CD8-positive, alpha-beta memory T cell (primary cell): Measurements from ENCODE around the gene TMEM239. TPM values are rescaled to one million over a fixed set of nuclear protein-coding genes. Genes with fewer than 3 reads are reported as not detected.
A peak's percentile ranks its signal among the peaks of the same experiment; 100 is the strongest.

Experiments
- CTCF ChIA-PET: fragments of 350-600 bp; sonication (Branson Sonifier 250); formaldehyde crosslinking; loops from one replicate; lab custom pipeline; 2021; ENCODE audit warnings: antibody characterized with exemption; lab: Charles Lee
- POLR2A ChIA-PET: fragments of 350-600 bp; sonication (Branson Sonifier 250); formaldehyde crosslinking; loops from one replicate; lab custom pipeline; 2021; ENCODE audit warnings: antibody characterized with exemption; lab: Charles Lee
- DNase-seq, 5 donors: peaks; one replicate each; pipeline versions ENCODE4 v3.0.0 to v3.0.0-alpha.2; 2020 to 2022; ENCODE audit warnings: mixed read lengths in 1 of 5
- H3K27ac ChIP-seq: one replicate; pipeline ENCODE4 v1.7.0; 2013; ENCODE audit warnings: low read depth, mild to moderate bottlenecking, low read length, moderate library complexity
- H3K27me3 ChIP-seq: 2 replicates; pipeline ENCODE4 v1.7.0; 2013; ENCODE audit warnings: low read length, mild to moderate bottlenecking; ENCODE audit not compliant: insufficient read depth, poor library complexity, severe bottlenecking
- H3K36me3 ChIP-seq: 2 replicates; pipeline ENCODE4 v1.7.0; 2013; ENCODE audit warnings: mild to moderate bottlenecking, low read length, moderate library complexity; ENCODE audit not compliant: insufficient read depth
- H3K4me1 ChIP-seq: 2 replicates; pipeline ENCODE4 v1.7.0; 2013; ENCODE audit warnings: mild to moderate bottlenecking, low read length, moderate library complexity; ENCODE audit not compliant: insufficient read depth
- H3K4me3 ChIP-seq: 2 replicates; pipeline ENCODE4 v1.7.0; 2013; ENCODE audit warnings: mild to moderate bottlenecking, low read length
- H3K9me3 ChIP-seq: 2 replicates; pipeline ENCODE4 v1.7.0; 2013; ENCODE audit warnings: mild to moderate bottlenecking, low read length
- H3K27ac Mint-ChIP-seq, 8 donors: one replicate each; pipeline ENCODE4 v1.8.0; 2020 to 2021; ENCODE audit warnings: mixed read lengths in 8 of 8, mild to moderate bottlenecking in 6 of 8, inconsistent platforms in 3 of 8, moderate library complexity in 3 of 8
- H3K27me3 Mint-ChIP-seq, 2 donors: one replicate each; pipeline ENCODE4 v1.8.0; 2020 to 2021; ENCODE audit warnings: mixed read lengths in 2 of 2, mild to moderate bottlenecking in 1 of 2, moderate library complexity in 1 of 2
- H3K36me3 Mint-ChIP-seq, 3 donors: one replicate each; pipeline ENCODE4 v1.8.0; 2020 to 2021; ENCODE audit warnings: mixed read lengths in 3 of 3, inconsistent platforms in 1 of 3, mild to moderate bottlenecking in 1 of 3
- H3K4me1 Mint-ChIP-seq, 3 donors: one replicate each; pipeline ENCODE4 v1.8.0; 2020 to 2021; ENCODE audit warnings: mixed read lengths in 3 of 3, inconsistent platforms in 1 of 3, mild to moderate bottlenecking in 1 of 3
- H3K4me3 Mint-ChIP-seq, 7 donors: one replicate each; pipeline ENCODE4 v1.8.0; 2020 to 2021; ENCODE audit warnings: mixed read lengths in 7 of 7, mild to moderate bottlenecking in 6 of 7, moderate library complexity in 4 of 7, inconsistent platforms in 2 of 7
- H3K9me3 Mint-ChIP-seq, 5 donors: one replicate each; pipeline ENCODE4 v1.8.0; 2020 to 2022; ENCODE audit warnings: mixed read lengths in 5 of 5, mild to moderate bottlenecking in 3 of 5, moderate library complexity in 2 of 5, inconsistent platforms in 1 of 5
- polyA plus RNA-seq: library from polyadenylated mRNA; unstranded; fragments of 300-500 nt; fragmentation: Illumina TruSeq; gene quantifications from one replicate; pipeline ENCODE4 v1.2.3, GENCODE V29; 2021
- total RNA-seq, 2 experiments: library from RNA; stranded (reverse); gene quantifications; one replicate each; pipeline ENCODE4 v1.2.3, GENCODE V29; 2021

Gene TMEM239
- total and polyA plus RNA-seq, 3 experiments from 2014 or later: not detected

- no peak for DNase-seq
- Histone ChIP-seq H3K27me3 (no peaks in the 10 kb centered on the region), H3K36me3 (no peaks in the 10 kb centered on the region), H3K4me3 (no peak overlapping the region), H3K4me1 (no peaks in the 10 kb centered on the region), H3K27ac (no peak overlapping the region), H3K9me3 (no peaks in the 10 kb centered on the region)
- Mint-ChIP-seq H3K4me3 (no peak overlapping the region), H3K27ac (no peak overlapping the region), H3K4me1 (no peaks in the 10 kb centered on the region), H3K9me3 (peaks cover 0 to 7% (median 0%) of the 10 kb centered on the region in 5 donors), H3K36me3 (peaks cover 0 to 8% (median 0%) of the 10 kb centered on the region in 3 donors), H3K27me3 (peaks cover 30 to 46% of the 10 kb centered on the region in 2 donors)
- CTCF ChIA-PET: interaction anchor here (1.0 kb wide), 1 partner anchor 26 kb away, joined by 3 read pairs; no protein-coding TSS in a partner anchor
- POLR2A ChIA-PET: no interaction called here
These were observed 37.4 kb upstream of the TMEM239 start for GRCh38 chr20:2778602-2779321.

GRCh38 chr20:2780948-2781347 is 35.2 kb upstream of the TMEM239 start:
- Histone ChIP-seq H3K27ac (no peak overlapping the region), H3K27me3 (no peaks in the 10 kb centered on the region), H3K36me3 (no peaks in the 10 kb centered on the region), H3K4me3 (no peak overlapping the region), H3K9me3 (no peaks in the 10 kb centered on the region), H3K4me1 (no peaks in the 10 kb centered on the region)
- no peaks in the 10 kb centered on the region for H3K4me1 Mint-ChIP-seq
- ChIA-PET POLR2A (no interaction called here), CTCF (no interaction called here)
- H3K4me3 Mint-ChIP-seq: no peak overlapping the region
- H3K27ac Mint-ChIP-seq: no peak overlapping the region
- H3K9me3 Mint-ChIP-seq: peaks cover 0 to 5% (median 0%) of the 10 kb centered on the region in 5 donors
- H3K36me3 Mint-ChIP-seq: no peaks in the 10 kb centered on the region
- peaks cover 30 to 49% of the 10 kb centered on the region in 2 donors for H3K27me3 Mint-ChIP-seq
- no peak for DNase-seq

GRCh38 chr20:2783908-2784566 is 32.1 kb upstream of the TMEM239 start:
- no peaks in the 10 kb centered on the region for H3K36me3 Mint-ChIP-seq
- Histone ChIP-seq H3K27me3 (no peaks in the 10 kb centered on the region), H3K4me1 (no peaks in the 10 kb centered on the region), H3K9me3 (no peaks in the 10 kb centered on the region), H3K4me3 (no peak overlapping the region), H3K27ac (no peak overlapping the region), H3K36me3 (no peaks in the 10 kb centered on the region)
- no peaks in the 10 kb centered on the region for H3K9me3 Mint-ChIP-seq
- H3K27ac Mint-ChIP-seq: no peak overlapping the region
- CTCF ChIA-PET: no interaction called here
- peaks cover 28 to 45% of the 10 kb centered on the region in 2 donors for H3K27me3 Mint-ChIP-seq
- POLR2A ChIA-PET: no interaction called here
- H3K4me3 Mint-ChIP-seq: no peak overlapping the region
- no peaks in the 10 kb centered on the region for H3K4me1 Mint-ChIP-seq
- DNase-seq: no peak

- Mint-ChIP-seq H3K27me3 (peaks cover 23 to 77% of the 10 kb centered on the region in 2 donors), H3K4me3 (no peak overlapping the region), H3K27ac (no peak overlapping the region), H3K4me1 (no peaks in the 10 kb centered on the region), H3K9me3 (no peaks in the 10 kb centered on the region), H3K36me3 (no peaks in the 10 kb centered on the region)
- no peak overlapping the region for H3K27ac ChIP-seq
- no peaks in the 10 kb centered on the region for H3K36me3 ChIP-seq
- no peak overlapping the region for H3K4me3 ChIP-seq
- DNase-seq: no peak
- H3K27me3 ChIP-seq: peaks cover 11% of the 10 kb centered on the region
- CTCF ChIA-PET: no interaction called here
- no peaks in the 10 kb centered on the region for H3K9me3 ChIP-seq
- POLR2A ChIA-PET: no interaction called here
- H3K4me1 ChIP-seq: no peaks in the 10 kb centered on the region
These were observed 22.7 kb upstream of the TMEM239 start for GRCh38 chr20:2793471-2793870.

GRCh38 chr20:2794202-2794748 is 21.9 kb upstream of the TMEM239 start:
- ChIA-PET CTCF (no interaction called here), POLR2A (no interaction called here)
- Mint-ChIP-seq H3K4me1 (peaks cover 0 to 6% (median 6%) of the 10 kb centered on the region in 3 donors), H3K27me3 (peaks cover 29 to 78% of the 10 kb centered on the region in 2 donors), H3K36me3 (no peaks in the 10 kb centered on the region), H3K9me3 (peaks cover 0 to 4% (median 0%) of the 10 kb centered on the region in 5 donors), H3K27ac (peak overlapping the region in 1 of 8 donors; percentile 36), H3K4me3 (no peak overlapping the region)
- H3K27ac ChIP-seq: no peak overlapping the region
- H3K4me3 ChIP-seq: no peak overlapping the region
- H3K27me3 ChIP-seq: peaks cover 14% of the 10 kb centered on the region
- no peaks in the 10 kb centered on the region for H3K4me1 ChIP-seq
- no peaks in the 10 kb centered on the region for H3K36me3 ChIP-seq
- no peaks in the 10 kb centered on the region for H3K9me3 ChIP-seq
- peak in 1 of 5 donors; percentile 43 for DNase-seq

GRCh38 chr20:2794866-2795447 is 21.2 kb upstream of the TMEM239 start:
- ChIA-PET POLR2A (no interaction called here), CTCF (no interaction called here)
- no peaks in the 10 kb centered on the region for H3K36me3 ChIP-seq
- H3K9me3 ChIP-seq: no peaks in the 10 kb centered on the region
- H3K4me1 ChIP-seq: peaks cover 3% of the 10 kb centered on the region
- peaks cover 36 to 80% of the 10 kb centered on the region in 2 donors for H3K27me3 Mint-ChIP-seq
- H3K9me3 Mint-ChIP-seq: peaks cover 0 to 4% (median 0%) of the 10 kb centered on the region in 5 donors
- DNase-seq: peak in 1 of 5 donors; percentile 32
- H3K36me3 Mint-ChIP-seq: no peaks in the 10 kb centered on the region
- H3K27ac Mint-ChIP-seq: no peak overlapping the region
- peaks cover 6 to 13% (median 13%) of the 10 kb centered on the region in 3 donors for H3K4me1 Mint-ChIP-seq
- H3K27ac ChIP-seq: no peak overlapping the region
- H3K4me3 ChIP-seq: no peak overlapping the region
- peaks cover 19% of the 10 kb centered on the region for H3K27me3 ChIP-seq
- H3K4me3 Mint-ChIP-seq: no peak overlapping the region

- H3K27me3 Mint-ChIP-seq: peaks cover 36 to 78% of the 10 kb centered on the region in 2 donors
- ChIA-PET POLR2A (no interaction called here), CTCF (no interaction called here)
These were observed 20.7 kb upstream of the TMEM239 start for GRCh38 chr20:2795451-2795850.

More at GRCh38 chr20:2795451-2795850, 20.7 kb upstream of the TMEM239 start:
- Histone ChIP-seq H3K27ac (no peak overlapping the region), H3K36me3 (no peaks in the 10 kb centered on the region), H3K4me3 (no peak overlapping the region), H3K27me3 (peaks cover 23% of the 10 kb centered on the region), H3K4me1 (peaks cover 4% of the 10 kb centered on the region), H3K9me3 (no peaks in the 10 kb centered on the region)
- DNase-seq: peak in 1 of 5 donors; percentile 31
- peaks cover 9 to 16% (median 15%) of the 10 kb centered on the region in 3 donors for H3K4me1 Mint-ChIP-seq
- H3K27ac Mint-ChIP-seq: no peak overlapping the region
- H3K36me3 Mint-ChIP-seq: no peaks in the 10 kb centered on the region
- no peak overlapping the region for H3K4me3 Mint-ChIP-seq
- peaks cover 0 to 4% (median 0%) of the 10 kb centered on the region in 5 donors for H3K9me3 Mint-ChIP-seq
